ENCODE measurements around the gene EBI3.
"Not testable (repeated sequence)": the region's sequence is repeated elsewhere in the genome, so short reads cannot be mapped to it uniquely, and the experiment has no call there.

Gene EBI3

GRCh38 chr19:4279530-4280422, 50.5 kb downstream of the EBI3 start:
- DNase-seq: no peak

- DNase-seq: no peak
These were observed 55.0 kb downstream of the EBI3 start for GRCh38 chr19:4284176-4284958.

GRCh38 chr19:4284974-4285373, 55.7 kb downstream of the EBI3 start:
- no peak for DNase-seq

GRCh38 chr19:4286141-4286540, 56.8 kb downstream of the EBI3 start:
- not testable (repeated sequence) for DNase-seq

Data from NCI-H446 treated with DMSO at 0.1 percent for 48 hours (cell line).